HEK293T (cell line): ENCODE results near the gene SNN.

Experiments
- CTCF ChIA-PET: fragments of 350-600 bp; formaldehyde crosslinking; extraction: SDS; loops from one replicate; lab custom pipeline; 2021; ENCODE audit warnings: antibody characterized with exemption, inconsistent platforms; lab: Yijun Ruan, JAX
- POLR2A ChIA-PET: fragments of 350-600 bp; formaldehyde crosslinking; extraction: SDS; loops from one replicate; lab custom pipeline; 2020; ENCODE audit warnings: antibody characterized with exemption, inconsistent platforms; lab: Yijun Ruan, JAX
- DNase-seq: peaks from one replicate; pipeline ENCODE4 v3.0.0; 2012; ENCODE audit warnings: mixed read lengths; ENCODE audit errors: extremely low spot score
- ARNT ChIP-seq: fragments of 450-650 bp; IDR thresholded peaks from 2 replicates; pipeline ENCODE4 v1.6.1; 2017; ENCODE audit warnings: mild to moderate bottlenecking
- BHLHE40 ChIP-seq: fragments of 450-650 bp; IDR thresholded peaks from 2 replicates; pipeline ENCODE4 v1.6.1; 2016; ENCODE audit warnings: mild to moderate bottlenecking, moderate library complexity, borderline replicate concordance
- CTBP1 ChIP-seq: fragments of 450-650 bp; IDR thresholded peaks from 2 replicates; pipeline ENCODE4 v1.6.1; 2016; ENCODE audit warnings: borderline replicate concordance
- ELF4 ChIP-seq: fragments of 450-650 bp; IDR thresholded peaks from 2 replicates; pipeline ENCODE4 v1.6.1; 2017; ENCODE audit warnings: antibody characterized with exemption
- FOXA1 ChIP-seq: fragments of 450-650 bp; IDR thresholded peaks from 2 replicates; pipeline ENCODE4 v1.6.1; 2016; ENCODE audit warnings: mild to moderate bottlenecking
- FOXK2 ChIP-seq: fragments of 450-650 bp; IDR thresholded peaks from 2 replicates; pipeline ENCODE4 v1.6.1; 2016; ENCODE audit warnings: mild to moderate bottlenecking
- FOXM1 ChIP-seq: fragments of 450-650 bp; IDR thresholded peaks from 2 replicates; pipeline ENCODE4 v1.6.1; 2017; ENCODE audit warnings: mild to moderate bottlenecking, borderline replicate concordance
- HDGF ChIP-seq: fragments of 450-650 bp; IDR thresholded peaks from 2 replicates; pipeline ENCODE4 v1.6.1; 2017; ENCODE audit warnings: antibody characterized with exemption, borderline replicate concordance
- L3MBTL2 ChIP-seq: fragments of 450-650 bp; conservative IDR thresholded peaks from 2 replicates; pipeline ENCODE4 v1.6.1; 2016; ENCODE audit warnings: mild to moderate bottlenecking
- LEF1 ChIP-seq: fragments of 450-650 bp; IDR thresholded peaks from 2 replicates; pipeline ENCODE4 v1.6.1; 2017; ENCODE audit warnings: mild to moderate bottlenecking, borderline replicate concordance
- NFRKB ChIP-seq: fragments of 450-650 bp; IDR thresholded peaks from 2 replicates; pipeline ENCODE4 v1.6.1; 2016; ENCODE audit warnings: mild to moderate bottlenecking, moderate library complexity
- SP1 ChIP-seq: fragments of 450-650 bp; IDR thresholded peaks from 2 replicates; pipeline ENCODE4 v1.6.1; 2017
- SUZ12 ChIP-seq: fragments of 450-650 bp; IDR thresholded peaks from 2 replicates; pipeline ENCODE4 v1.6.1; 2016; ENCODE audit warnings: mild to moderate bottlenecking
- TARDBP ChIP-seq: fragments of 450-650 bp; IDR thresholded peaks from 2 replicates; pipeline ENCODE4 v1.6.1; 2016
- ZNF384 ChIP-seq: fragments of 450-650 bp; IDR thresholded peaks from 2 replicates; pipeline ENCODE4 v1.6.1; 2016
- TF ChIP-seq, protein P1 (sequence below): fragments of 450-650 bp; IDR thresholded peaks from 2 replicates; pipeline ENCODE4 v1.6.1; 2016

The SNN gene

DNA sequence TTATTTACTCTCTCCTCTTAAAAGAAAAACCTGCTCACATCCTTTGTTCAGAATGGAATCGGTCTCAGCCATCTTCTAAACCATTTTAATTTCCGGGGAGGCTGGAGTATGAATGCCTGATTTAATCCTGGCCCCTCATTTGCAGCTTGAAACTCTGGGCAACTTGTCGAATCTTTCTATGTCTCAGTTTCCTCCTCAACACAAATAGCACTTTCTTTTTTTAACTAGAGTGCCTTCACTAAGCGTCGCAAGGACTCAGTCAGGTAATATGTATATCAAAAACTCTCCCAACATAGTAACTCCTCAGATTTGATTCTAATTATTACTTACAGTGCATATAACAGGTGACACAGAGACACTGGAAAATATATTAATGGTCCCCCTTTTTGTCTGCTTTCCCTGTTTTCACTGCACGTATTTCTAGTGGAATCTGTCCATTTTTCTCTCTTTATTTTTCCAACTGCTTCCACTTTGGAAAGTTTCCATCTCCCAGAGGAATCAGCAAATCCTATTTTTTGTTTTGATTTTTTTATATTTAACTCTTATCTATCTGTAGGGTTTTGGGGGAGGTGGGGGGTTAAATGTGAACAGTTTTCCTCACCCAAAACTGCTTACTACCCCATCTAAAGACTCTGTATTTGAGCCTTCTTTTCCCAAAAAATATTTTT, 18.6 kb downstream of the SNN start:
- CTCF ChIA-PET, result no interaction called here
- DNase-seq, result no peak
- TF ChIP-seq TARDBP, result no peak
- TF ChIP-seq NFRKB, result no peak
- no peak for TF ChIP-seq BHLHE40
- POLR2A ChIA-PET, result no interaction called here

DNA sequence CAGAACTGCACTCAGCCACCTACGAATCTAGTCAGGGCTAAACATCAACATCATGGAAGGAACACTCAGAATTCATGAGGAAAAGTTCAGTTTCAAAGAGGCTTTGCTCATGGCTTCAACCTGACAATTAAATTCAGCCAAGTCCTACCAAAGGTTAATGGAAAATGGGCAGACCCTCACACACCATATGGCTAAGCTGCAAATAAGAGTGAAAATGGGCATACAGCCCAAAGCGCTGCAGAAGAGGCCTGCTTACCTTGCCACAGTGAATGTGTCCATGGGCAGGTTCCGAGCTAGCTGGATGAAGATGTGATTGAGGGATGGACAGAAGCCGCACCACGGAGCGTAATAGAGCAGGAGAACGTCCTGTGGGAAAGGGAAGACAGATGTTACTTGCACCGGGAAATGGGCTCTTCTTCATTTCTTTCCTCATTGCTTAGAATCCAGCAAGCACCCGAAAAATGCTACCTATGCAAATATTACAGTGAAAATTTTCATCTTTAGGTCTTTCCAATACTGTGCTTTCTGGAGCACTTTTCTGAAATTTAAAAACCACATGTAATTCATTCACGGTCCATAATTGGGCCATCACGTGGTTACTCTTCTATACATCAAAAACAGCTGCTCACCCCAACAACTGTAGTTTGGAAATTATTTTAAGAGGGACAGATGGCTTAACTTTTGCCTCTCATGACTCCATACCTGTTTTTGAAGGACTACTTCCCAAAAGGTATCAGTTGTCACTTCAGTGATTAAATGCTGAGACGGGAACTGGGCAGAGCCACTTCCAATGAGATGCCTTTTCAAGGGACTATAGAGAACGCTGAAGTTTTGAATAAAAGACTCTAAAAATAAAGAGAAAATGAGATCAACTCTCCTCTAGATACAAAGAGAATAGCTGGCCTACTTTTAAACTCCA, 19.6 kb downstream of the SNN start:
- ChIA-PET CTCF (interaction anchor here (0.5 kb wide), 1 partner anchor 63 kb away, joined by 3 read pairs; no protein-coding TSS in a partner anchor), POLR2A (interaction anchor here (1.2 kb wide), 1 partner anchor 55 kb away, joined by 3 read pairs; the partner anchor contains the start of gene TXNDC11)
- no peak for DNase-seq
- TF ChIP-seq L3MBTL2 (no peak), LEF1 (no peak), ZNF384 (no peak), BHLHE40 (no peak), TARDBP (no peak), ARNT (no peak), HDGF (no peak), FOXA1 (no peak), CTBP1 (no peak), SUZ12 (no peak)
- TF ChIP-seq, protein P1, sequence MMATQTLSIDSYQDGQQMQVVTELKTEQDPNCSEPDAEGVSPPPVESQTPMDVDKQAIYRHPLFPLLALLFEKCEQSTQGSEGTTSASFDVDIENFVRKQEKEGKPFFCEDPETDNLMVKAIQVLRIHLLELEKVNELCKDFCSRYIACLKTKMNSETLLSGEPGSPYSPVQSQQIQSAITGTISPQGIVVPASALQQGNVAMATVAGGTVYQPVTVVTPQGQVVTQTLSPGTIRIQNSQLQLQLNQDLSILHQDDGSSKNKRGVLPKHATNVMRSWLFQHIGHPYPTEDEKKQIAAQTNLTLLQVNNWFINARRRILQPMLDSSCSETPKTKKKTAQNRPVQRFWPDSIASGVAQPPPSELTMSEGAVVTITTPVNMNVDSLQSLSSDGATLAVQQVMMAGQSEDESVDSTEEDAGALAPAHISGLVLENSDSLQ, result no peak

DNA sequence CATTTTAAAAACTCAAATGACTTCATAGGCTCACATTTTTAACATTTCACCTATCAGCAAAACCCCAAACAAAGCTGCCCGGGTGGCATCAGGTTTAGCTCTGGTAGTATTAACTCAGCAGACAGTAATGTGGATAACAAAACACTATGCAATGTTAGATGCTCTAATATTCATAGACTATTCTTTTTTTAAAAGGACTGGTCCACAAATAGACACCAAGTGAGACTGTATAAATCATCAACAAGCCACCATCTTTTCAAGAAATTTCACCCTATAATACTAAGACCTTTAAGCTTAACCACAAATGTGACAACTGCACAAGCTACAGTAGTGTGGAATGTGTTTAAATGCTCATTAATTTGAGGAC, 20.2 kb downstream of the SNN start:
- DNase-seq, result no peak
- CTCF ChIA-PET, result no interaction called here
- TF ChIP-seq SP1 (no peak), HDGF (no peak), ZNF384 (no peak), BHLHE40 (no peak), ELF4 (no peak), ARNT (no peak), L3MBTL2 (no peak), FOXA1 (no peak), SUZ12 (no peak), TARDBP (no peak), CTBP1 (no peak), LEF1 (no peak), FOXK2 (no peak)
- TF ChIP-seq, protein P1, result no peak
- POLR2A ChIA-PET, result interaction anchor here (1.2 kb wide), 1 partner anchor 54 kb away, joined by 3 read pairs; the partner anchor contains the start of gene TXNDC11

DNA sequence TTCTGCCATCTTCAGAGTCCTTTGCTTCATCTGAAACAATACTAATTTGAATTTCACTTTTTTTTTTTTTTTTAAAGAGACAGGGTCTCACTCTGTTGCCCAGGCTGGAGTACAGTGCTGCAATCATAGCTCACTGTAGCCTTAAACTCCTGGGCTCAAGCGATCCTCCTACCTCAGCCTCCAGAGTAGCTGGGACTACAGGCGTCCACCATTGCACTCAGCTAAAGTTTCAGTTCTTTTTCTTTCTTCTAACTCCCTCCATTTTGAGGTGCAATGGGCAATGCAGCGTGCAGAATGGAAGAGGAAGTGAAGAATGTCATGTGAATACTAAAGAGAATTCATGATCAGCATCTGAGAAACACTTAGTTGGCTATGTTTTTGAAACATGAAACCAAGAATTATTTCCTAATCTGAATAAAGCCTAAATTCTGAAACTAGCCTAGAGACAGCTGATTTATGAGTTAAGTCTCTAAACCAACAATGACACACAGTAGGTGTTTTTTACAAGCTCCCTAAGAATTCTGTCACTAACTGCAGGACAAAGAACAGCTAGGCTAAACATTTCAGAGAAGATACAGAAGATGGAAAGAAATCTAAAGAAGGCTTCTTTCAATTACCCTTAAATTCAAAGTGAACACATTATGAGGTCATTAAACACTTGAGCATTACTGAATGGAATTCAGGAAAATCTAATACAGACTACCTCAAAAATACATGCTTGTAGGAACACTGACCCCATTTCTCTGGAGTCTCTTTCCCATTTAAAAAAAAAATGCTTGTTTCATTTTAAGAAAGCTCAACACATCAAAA, 21.0 kb downstream of the SNN start:
- POLR2A ChIA-PET, result interaction anchor here (1.2 kb wide), 1 partner anchor 54 kb away, joined by 3 read pairs; the partner anchor contains the start of gene TXNDC11
- CTCF ChIA-PET, result no interaction called here
- no peak for DNase-seq
- TF ChIP-seq BHLHE40 (no peak), SUZ12 (no peak), FOXA1 (no peak), TARDBP (no peak), ZNF384 (peak; percentile 74), ARNT (no peak), ELF4 (no peak), HDGF (no peak)
- TF ChIP-seq, protein P1, result peak; percentile 28; the same call in 1 of the 2 replicates

DNA sequence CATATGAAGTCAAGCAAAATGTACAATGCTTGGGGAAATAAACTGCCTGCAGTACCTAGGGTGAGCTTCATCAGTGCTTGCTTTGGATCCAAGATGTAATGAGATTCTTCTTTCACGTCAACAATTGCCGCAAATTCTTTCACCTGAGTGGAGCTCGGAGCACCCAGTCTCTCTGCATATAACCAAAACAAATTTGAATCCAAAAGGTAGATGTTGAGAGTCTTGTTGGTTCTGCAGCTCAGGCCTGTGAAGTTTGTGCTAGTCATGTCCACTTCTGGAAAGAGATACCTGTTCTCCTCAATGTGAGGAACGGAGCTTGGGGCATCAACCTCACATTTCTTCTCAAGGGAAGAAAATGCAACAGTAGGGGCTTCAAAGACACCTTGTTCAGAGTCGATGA, 23.0 kb downstream of the SNN start:
- ChIA-PET POLR2A (no interaction called here), CTCF (interaction anchor here (1.0 kb wide), 1 partner anchor 51 kb away, joined by 3 read pairs; no protein-coding TSS in a partner anchor)
- DNase-seq, result no peak
- TF ChIP-seq NFRKB (no peak), FOXA1 (no peak), ZNF384 (no peak), ELF4 (no peak), SUZ12 (no peak), TARDBP (no peak), CTBP1 (no peak), BHLHE40 (no peak), SP1 (no peak), FOXM1 (no peak), L3MBTL2 (no peak), LEF1 (no peak), ARNT (no peak), HDGF (no peak)
- TF ChIP-seq, protein P1, result no peak
